ENCODE data around the gene FAR1.

FAR1 gene

GRCh38 chr11:13777341-13777985, 109.0 kb downstream of the FAR1 start:
- no peak for DNase-seq (ENCODE audit: low read depth)

GRCh38 chr11:13778345-13778744, 109.9 kb downstream of the FAR1 start:
- DNase-seq (ENCODE audit: low read depth), result no peak

GRCh38 chr11:13781153-13781552, 112.7 kb downstream of the FAR1 start:
- no peak for DNase-seq (ENCODE audit: low read depth)
